IMR-90 (cell line): ENCODE results near the gene IL23R. TPM values are rescaled to one million over a fixed set of nuclear protein-coding genes. Genes with fewer than 3 reads are reported as not detected.

Experiments used
- ATAC-seq: fragments of 200-7000 bp; cut with Tn5 transposase; 2 replicates; pipeline ENCODE4 v1.9.1; 2020; ENCODE audit warnings: low read depth, mild to moderate bottlenecking, moderate library complexity
- BruUV-seq: library from RNA; stranded (reverse); fragments of 400-500 nt; replicated peaks from 2 replicates; lab custom pipeline; 2021; lab: Mats Ljungman, UMichigan
- CTCF ChIA-PET: fragments of 300-600 bp; formaldehyde crosslinking; extraction: SDS; loops from one replicate; lab custom pipeline; 2021; ENCODE audit warnings: antibody characterized with exemption; lab: Yijun Ruan, JAX
- POLR2A ChIA-PET: fragments of 300-600 bp; sonication (Branson Sonifier 250); formaldehyde crosslinking; loops from one replicate; lab custom pipeline; 2022; ENCODE audit warnings: antibody characterized with exemption; ENCODE audit not compliant: unreplicated experiment; lab: Charles Lee
- DNase-seq: peaks from one replicate; pipeline ENCODE4 v3.0.0; 2013
- H2AFZ ChIP-seq: replicated peaks from 2 replicates; pipeline ENCODE3; 2013; ENCODE audit warnings: low read length, mild to moderate bottlenecking; ENCODE audit not compliant: poor library complexity
- H2AK5ac ChIP-seq: 2 replicates; pipeline ENCODE4 v1.6.1; 2013; ENCODE audit warnings: low read depth, low read length, inconsistent platforms
- H2AK9ac ChIP-seq: replicated peaks from 2 replicates; pipeline ENCODE3; 2013; ENCODE audit warnings: mild to moderate bottlenecking, low read depth, low read length, moderate library complexity; ENCODE audit not compliant: poor library complexity
- H2BK120ac ChIP-seq: 2 replicates; pipeline ENCODE4 v1.6.1; 2013; ENCODE audit warnings: low read depth, low read length, inconsistent platforms
- H2BK15ac ChIP-seq: 3 replicates; pipeline ENCODE4 v1.6.1; 2013; ENCODE audit warnings: low read depth, low read length, inconsistent platforms
- H2BK20ac ChIP-seq: 2 replicates; pipeline ENCODE4 v1.6.1; 2013; ENCODE audit warnings: low read depth, mild to moderate bottlenecking, inconsistent platforms, low read length, moderate library complexity
- H2BK5ac ChIP-seq: 2 replicates; pipeline ENCODE4 v1.6.1; 2013; ENCODE audit warnings: mild to moderate bottlenecking, low read depth, low read length, inconsistent platforms; ENCODE audit not compliant: poor library complexity, severe bottlenecking
- H3K14ac ChIP-seq: replicated peaks from 2 replicates; pipeline ENCODE4 v1.6.1; 2013; ENCODE audit warnings: low read depth, low read length, inconsistent platforms
- H3K18ac ChIP-seq: 2 replicates; pipeline ENCODE4 v1.6.1; 2013; ENCODE audit warnings: low read depth, low read length, control low read depth
- H3K23ac ChIP-seq: 2 replicates; pipeline ENCODE4 v1.6.1; 2013; ENCODE audit warnings: low read depth, low read length, inconsistent platforms
- H3K27ac ChIP-seq: 2 replicates; pipeline ENCODE4 v1.5.1; 2013; ENCODE audit warnings: mild to moderate bottlenecking, control low read depth, low read length; ENCODE audit not compliant: insufficient read depth
- H3K27me3 ChIP-seq: 2 replicates; pipeline ENCODE4 v1.6.1; 2013; ENCODE audit warnings: low read length; ENCODE audit not compliant: control insufficient read depth, insufficient read depth
- H3K36me3 ChIP-seq: 2 replicates; pipeline ENCODE4 v1.6.1; 2013; ENCODE audit warnings: low read length, mixed read lengths; ENCODE audit not compliant: control insufficient read depth, insufficient read depth
- H3K4ac ChIP-seq: 2 replicates; pipeline ENCODE4 v1.6.1; 2013; ENCODE audit warnings: low read depth, low read length, inconsistent platforms
- H3K4me1 ChIP-seq: 2 replicates; pipeline ENCODE4 v1.6.1; 2013; ENCODE audit warnings: low read length, mixed read lengths; ENCODE audit not compliant: control insufficient read depth, insufficient read depth
- H3K4me2 ChIP-seq: 2 replicates; pipeline ENCODE4 v1.6.1; 2013; ENCODE audit warnings: low read depth, mild to moderate bottlenecking, control low read depth, low read length, moderate library complexity
- H3K4me3 ChIP-seq: 2 replicates; pipeline ENCODE4 v1.5.1; 2013; ENCODE audit warnings: low read depth, mild to moderate bottlenecking, control low read depth, low read length, moderate library complexity; ENCODE audit not compliant: insufficient read depth
- H3K56ac ChIP-seq: 2 replicates; pipeline ENCODE4 v1.6.1; 2013; ENCODE audit warnings: low read length, inconsistent platforms; ENCODE audit not compliant: insufficient read depth; ENCODE audit errors: extremely low read depth
- H3K79me1 ChIP-seq, 2 experiments: 2 replicates each; pipeline ENCODE4 v1.6.1; 2013; ENCODE audit warnings: low read length in 2 of 2, inconsistent platforms in 1 of 2, low read depth in 1 of 2
- H3K9ac ChIP-seq: 2 replicates; pipeline ENCODE4 v1.6.1; 2013; ENCODE audit warnings: low read depth, low read length, control low read depth
- H3K9me1 ChIP-seq: 2 replicates; pipeline ENCODE4 v1.6.1; 2013; ENCODE audit warnings: low read length, inconsistent platforms; ENCODE audit not compliant: insufficient read depth
- H3K9me3 ChIP-seq: 2 replicates; pipeline ENCODE4 v1.6.1; 2013; ENCODE audit warnings: low read length; ENCODE audit not compliant: control insufficient read depth, insufficient read depth
- H4K20me1 ChIP-seq: 2 replicates; pipeline ENCODE4 v1.6.1; 2013; ENCODE audit warnings: low read length, inconsistent platforms; ENCODE audit not compliant: insufficient read depth
- H4K5ac ChIP-seq: 2 replicates; pipeline ENCODE4 v1.6.1; 2013; ENCODE audit warnings: mild to moderate bottlenecking, low read depth, low read length, control low read depth
- H4K8ac ChIP-seq, 2 experiments: 2 replicates each; pipeline ENCODE4 v1.6.1; 2013; ENCODE audit warnings: low read depth in 2 of 2, low read length in 2 of 2, control low read depth in 1 of 2, inconsistent platforms in 1 of 2
- H4K91ac ChIP-seq: 2 replicates; pipeline ENCODE4 v1.6.1; 2013; ENCODE audit warnings: low read depth, low read length, inconsistent platforms; ENCODE audit not compliant: insufficient read depth
- BHLHE40 ChIP-seq: fragments of 150-350 bp; IDR thresholded peaks from 2 replicates; pipeline ENCODE4 v1.6.1; 2016; ENCODE audit warnings: mild to moderate bottlenecking, low read depth, low read length
- CEBPB ChIP-seq: IDR thresholded peaks from 2 replicates; pipeline ENCODE4 v1.6.1; 2012; ENCODE audit warnings: low read depth, low read length, improper control_type of control experiment
- CHD1 ChIP-seq: IDR thresholded peaks from 2 replicates; pipeline ENCODE4 v1.6.1; 2012; ENCODE audit warnings: low read depth, low read length, improper control_type of control experiment
- CTCF ChIP-seq: conservative IDR thresholded peaks from 2 replicates; pipeline ENCODE4 v1.5.1; 2012; ENCODE audit warnings: mild to moderate bottlenecking, low read depth, low read length, improper control_type of control experiment
- ELK1 ChIP-seq: fragments of 150-350 bp; IDR thresholded peaks from 2 replicates; pipeline ENCODE4 v1.6.1; 2016; ENCODE audit warnings: low read depth, mild to moderate bottlenecking, low read length, moderate library complexity, borderline replicate concordance
- FOS ChIP-seq: fragments of 150-350 bp; IDR thresholded peaks from 2 replicates; pipeline ENCODE4 v1.6.1; 2016; ENCODE audit warnings: low read depth, low read length
- MAFK ChIP-seq: IDR thresholded peaks from 2 replicates; pipeline ENCODE4 v1.6.1; 2012; ENCODE audit warnings: low read depth, low read length, improper control_type of control experiment
- MAZ ChIP-seq: IDR thresholded peaks from 2 replicates; pipeline ENCODE4 v1.6.1; 2012; ENCODE audit warnings: low read depth, mild to moderate bottlenecking, low read length, improper control_type of control experiment, moderate library complexity, borderline replicate concordance
- MXI1 ChIP-seq: IDR thresholded peaks from 2 replicates; pipeline ENCODE4 v1.6.1; 2012; ENCODE audit warnings: low read depth, mild to moderate bottlenecking, low read length, moderate library complexity, borderline replicate concordance
- NFE2L2 ChIP-seq: fragments of 150-350 bp; IDR thresholded peaks from 2 replicates; pipeline ENCODE4 v1.6.1; 2016; ENCODE audit warnings: low read depth, mild to moderate bottlenecking, low read length
- POLR2A ChIP-seq: IDR thresholded peaks from 2 replicates; pipeline ENCODE4 v1.6.1; 2012; ENCODE audit warnings: mild to moderate bottlenecking, low read depth, low read length
- RAD21 ChIP-seq: IDR thresholded peaks from 2 replicates; pipeline ENCODE4 v1.6.1; 2012; ENCODE audit warnings: low read length, improper control_type of control experiment
- RCOR1 ChIP-seq: IDR thresholded peaks from 2 replicates; pipeline ENCODE4 v1.6.1; 2012; ENCODE audit warnings: mild to moderate bottlenecking, low read length, improper control_type of control experiment; ENCODE audit not compliant: insufficient replicate concordance
- RFX5 ChIP-seq: IDR thresholded peaks from 2 replicates; pipeline ENCODE4 v1.8.0; 2012; ENCODE audit warnings: low read depth, mild to moderate bottlenecking, low read length, moderate library complexity
- SMC3 ChIP-seq: fragments of 150-350 bp; IDR thresholded peaks from 2 replicates; pipeline ENCODE4 v1.6.1; 2016; ENCODE audit warnings: low read depth, mild to moderate bottlenecking, antibody characterized with exemption, low read length, moderate library complexity
- USF2 ChIP-seq: fragments of 150-350 bp; IDR thresholded peaks from 2 replicates; pipeline ENCODE4 v1.6.1; 2017; ENCODE audit warnings: mild to moderate bottlenecking, antibody characterized with exemption, low read length, low read depth
- WGBS, 2 experiments: methylation state at CpG; one replicate each; pipeline versions ENCODE4 v1.1.5 to v1.1.7; 2013; ENCODE audit warnings: missing lambda C conversion rate in 2 of 2; ENCODE audit not compliant: insufficient read length in 1 of 2; ENCODE audit errors: extremely low coverage in 2 of 2; 5-methylcytosine and 5-hydroxymethylcytosine counted together
- dilution Hi-C: fragments of 300-500 bp; cut with HindIII; formaldehyde crosslinking; loops from one replicate; pipeline ENCODE4 v1.14.3; 2018; ENCODE audit warnings: low sequenced_read_pairs; ENCODE audit not compliant: unreplicated experiment
- in situ Hi-C: fragments of 300-500 bp; cut with MboI; formaldehyde crosslinking; loops from 3 replicates; pipeline ENCODE4 v1.14.3; 2019; ENCODE audit warnings: low sequenced_read_pairs, inconsistent platforms, mixed read lengths
- intact Hi-C: fragments of 100-400 bp; cut with micrococcal nuclease; formaldehyde crosslinking; loops from 2 replicates; pipeline ENCODE4 v1.10.0; 2022
- polyA plus RNA-seq, 3 experiments: library from polyadenylated mRNA; depleted of rRNA; stranded (reverse); fragments of >200 nt; gene quantifications; 2 replicates each; pipeline ENCODE4 v1.2.3, GENCODE V29; 2012; ENCODE audit warnings: low replicate concordance in 1 of 3
- total RNA-seq: library from RNA; depleted of rRNA; stranded (reverse); fragments of >200 nt; gene quantifications from 2 replicates; pipeline ENCODE4 v1.2.3, GENCODE V29; 2012

The IL23R gene
- total and polyA plus RNA-seq, 2 of the 4 experiments (the other 2 are of a cell fraction), result not detected

- Histone ChIP-seq H2AFZ (no peak overlapping the region), H3K4me3 (no peak overlapping the region), H4K91ac (no peak overlapping the region), H2AK5ac (no peak overlapping the region), H3K18ac (no peak overlapping the region), H2AK9ac (no peak overlapping the region), H3K79me1 (no peaks in the 10 kb centered on the region), H2BK5ac (no peak overlapping the region), H4K20me1 (no peaks in the 10 kb centered on the region), H3K4me1 (0 out of 2 replicates have a peak, but pooled peaks cover 2% of the 10 kb centered on the region), H3K23ac (no peak overlapping the region), H3K14ac (no peak overlapping the region), H2BK15ac (no peak overlapping the region), H3K36me3 (no peaks in the 10 kb centered on the region), H3K4me2 (no peak overlapping the region), H2BK120ac (no peak overlapping the region), H3K9ac (no peak overlapping the region), H4K5ac (no peak overlapping the region), H3K9me3 (no peaks in the 10 kb centered on the region), H3K27me3 (no peaks in the 10 kb centered on the region), H3K27ac (no peak overlapping the region), H2BK20ac (no peak overlapping the region), H3K9me1 (no peaks in the 10 kb centered on the region), H3K4ac (no peak overlapping the region), H3K56ac (no peak overlapping the region), H4K8ac (no peak overlapping the region)
- ChIA-PET POLR2A (no interaction called here), CTCF (interaction anchor here (0.6 kb wide), 1 partner anchor 125 kb away, joined by 3 read pairs; no protein-coding TSS in a partner anchor)
- in situ Hi-C loops, result no loop called here
- dilution Hi-C loops, result no loop called here
- intact Hi-C loops, result no loop called here
- TF ChIP-seq CHD1, result no peak
- no peak for TF ChIP-seq MAZ
- TF ChIP-seq RAD21, result no peak
- no peak for TF ChIP-seq CEBPB
- TF ChIP-seq MXI1, result no peak
- no peak for TF ChIP-seq CTCF
- TF ChIP-seq FOS, result no peak
- no peak for TF ChIP-seq USF2
- no peak for TF ChIP-seq POLR2A
- no peak for TF ChIP-seq RFX5
- TF ChIP-seq RCOR1, result no peak
- no peak for TF ChIP-seq SMC3
- TF ChIP-seq ELK1, result no peak
- TF ChIP-seq BHLHE40, result no peak
- no peak for TF ChIP-seq NFE2L2
- TF ChIP-seq MAFK, result no peak
- ATAC-seq (no peak), DNase-seq (no peak)
- no TSS peak for BruUV-seq
- WGBS, 2 experiments, result no CpG with 5 or more reads among the region's 2 CpGs
Observed at GRCh38 chr1:67130673-67131072, 35.6 kb upstream of the IL23R start.
